GM23248 (cell line): ENCODE results near the gene RASD2. TPM values are rescaled to one million over a fixed set of nuclear protein-coding genes. Genes with fewer than 3 reads are reported as not detected.
A peak's percentile ranks its signal among the peaks of the same experiment; 100 is the strongest.

Experiments
- DNase-seq: peaks from one replicate; pipeline ENCODE4 v3.0.0-alpha.2; 2015
- H2AFZ ChIP-seq: fragments of 200-600 bp; sonication (generic); 2 replicates; pipeline ENCODE4 v1.6.1; 2016; ENCODE audit warnings: antibody characterized with exemption
- H3F3A ChIP-seq: fragments of 200-600 bp; sonication (generic); 2 replicates; pipeline ENCODE4 v1.6.1; 2016; ENCODE audit warnings: mild to moderate bottlenecking, antibody characterized with exemption, mixed run types; ENCODE audit not compliant: insufficient read depth
- H3K27ac ChIP-seq: fragments of 200-600 bp; sonication (generic); 2 replicates; pipeline ENCODE4 v1.5.1; 2016; ENCODE audit warnings: mild to moderate bottlenecking
- H3K27me3 ChIP-seq: fragments of 200-600 bp; sonication (generic); replicated peaks from 2 replicates; pipeline ENCODE4 v1.6.1; 2016; ENCODE audit warnings: mild to moderate bottlenecking; ENCODE audit not compliant: insufficient read depth
- H3K36me3 ChIP-seq: fragments of 200-600 bp; sonication (generic); 2 replicates; pipeline ENCODE4 v1.6.1; 2016; ENCODE audit warnings: low read depth, mild to moderate bottlenecking
- H3K4me1 ChIP-seq: fragments of 200-600 bp; sonication (generic); 2 replicates; pipeline ENCODE4 v1.6.1; 2016; ENCODE audit warnings: mild to moderate bottlenecking; ENCODE audit not compliant: insufficient read depth
- H3K4me2 ChIP-seq: fragments of 200-600 bp; sonication (generic); one replicate; pipeline ENCODE4 v1.6.1; 2016; ENCODE audit warnings: mild to moderate bottlenecking; ENCODE audit not compliant: unreplicated experiment
- H3K4me3 ChIP-seq: fragments of 200-600 bp; sonication (generic); 2 replicates; pipeline ENCODE4 v1.5.1; 2016; ENCODE audit warnings: mild to moderate bottlenecking
- H3K79me2 ChIP-seq: fragments of 200-600 bp; sonication (generic); 2 replicates; pipeline ENCODE4 v1.6.1; 2016; ENCODE audit warnings: mild to moderate bottlenecking; ENCODE audit not compliant: insufficient read depth
- H3K9ac ChIP-seq: fragments of 200-600 bp; sonication (generic); 2 replicates; pipeline ENCODE4 v1.6.1; 2016; ENCODE audit warnings: mild to moderate bottlenecking
- H3K9me2 ChIP-seq: fragments of 200-600 bp; sonication (generic); 2 replicates; pipeline ENCODE4 v1.6.1; 2016; ENCODE audit warnings: mixed run types, mild to moderate bottlenecking, moderate library complexity; ENCODE audit not compliant: insufficient read depth
- H3K9me3 ChIP-seq: fragments of 200-600 bp; sonication (generic); one replicate; pipeline ENCODE4 v1.6.1; 2017; ENCODE audit warnings: low read depth
- H4K20me1 ChIP-seq: fragments of 200-600 bp; sonication (generic); 2 replicates; pipeline ENCODE4 v1.6.0; 2016; ENCODE audit not compliant: insufficient read depth
- EZH2 ChIP-seq: fragments of 200-600 bp; sonication (generic); IDR thresholded peaks from 2 replicates; pipeline ENCODE4 v1.6.1; 2018; ENCODE audit warnings: antibody characterized with exemption, mild to moderate bottlenecking; ENCODE audit not compliant: insufficient read depth, poor library complexity, severe bottlenecking
- EZH2phosphoT487 ChIP-seq: fragments of 200-600 bp; sonication (generic); IDR thresholded peaks from 2 replicates; pipeline ENCODE4 v1.6.1; 2018; ENCODE audit warnings: antibody characterized with exemption, moderate library complexity, mild to moderate bottlenecking, low read depth; ENCODE audit not compliant: insufficient read depth
- WGBS, 2 experiments: methylation state at CpG; one replicate each; pipeline ENCODE4 v1.1.6; 2015 to 2017; ENCODE audit warnings: low lambda C conversion rate in 2 of 2, low coverage in 1 of 2; ENCODE audit errors: missing lambda C conversion rate in 2 of 2; 5-methylcytosine and 5-hydroxymethylcytosine counted together
- in situ Hi-C: fragments of 300-500 bp; cut with MboI; formaldehyde crosslinking; loops from 2 replicates; pipeline ENCODE4 v1.15.0; 2020
- polyA plus RNA-seq: library from polyadenylated mRNA; unstranded; fragments of >200 nt; fragmentation: Nextera tagmentation; extraction: Ambion mirVana; gene quantifications from 2 replicates; pipeline ENCODE4 v1.2.1, GENCODE V29; 2016
- total RNA-seq: library from RNA; depleted of rRNA; stranded (reverse); fragments of >200 nt; shearing (Covaris generic); gene quantifications from 2 replicates; pipeline ENCODE4 v1.2.3, GENCODE V29; 2014

The RASD2 gene
- total and polyA plus RNA-seq, 2 experiments from 2014 or later = 0.76 to 1.5 TPM

GRCh38 chr22:35593071-35593890, 52.6 kb downstream of the RASD2 start:
- 40 to 54% methylated on average over 3 of the region's 3 CpGs for WGBS, 2 experiments
- H3K4me1 ChIP-seq = peaks cover 20% of the 10 kb centered on the region
- H3K9me3 ChIP-seq = no peaks in the 10 kb centered on the region
- H3K79me2 ChIP-seq = no peaks in the 10 kb centered on the region
- H3K27me3 ChIP-seq = no peaks in the 10 kb centered on the region
- H3K27ac ChIP-seq = no peak overlapping the region
- no peaks in the 10 kb centered on the region for H3K36me3 ChIP-seq
- TF ChIP-seq EZH2phosphoT487 (no peak), EZH2 (no peak)
- in situ Hi-C loops = no loop called here
- no peaks in the 10 kb centered on the region for H3K9me2 ChIP-seq
- no peaks in the 10 kb centered on the region for H4K20me1 ChIP-seq
- H3F3A ChIP-seq = peaks cover 17% of the 10 kb centered on the region
- no peak overlapping the region for H3K4me3 ChIP-seq
- no peak overlapping the region for H3K9ac ChIP-seq
- no peak overlapping the region for H3K4me2 ChIP-seq
- no peak for DNase-seq
- H2AFZ ChIP-seq = peak overlapping the region; percentile 76

GRCh38 chr22:35593891-35594470, 53.4 kb downstream of the RASD2 start:
- DNase-seq = no peak
- H3K4me2 ChIP-seq = no peak overlapping the region
- H3K9me2 ChIP-seq = no peaks in the 10 kb centered on the region
- H3K36me3 ChIP-seq = no peaks in the 10 kb centered on the region
- H3K4me3 ChIP-seq = no peak overlapping the region
- peaks cover 13% of the 10 kb centered on the region for H3K4me1 ChIP-seq
- TF ChIP-seq EZH2phosphoT487 (no peak), EZH2 (no peak)
- 83 to 84% methylated on average over 14 of the region's 14 CpGs for WGBS, 2 experiments
- peaks cover 10% of the 10 kb centered on the region for H3F3A ChIP-seq
- in situ Hi-C loops = no loop called here
- no peaks in the 10 kb centered on the region for H3K79me2 ChIP-seq
- H3K9ac ChIP-seq = no peak overlapping the region
- no peaks in the 10 kb centered on the region for H3K9me3 ChIP-seq
- H4K20me1 ChIP-seq = no peaks in the 10 kb centered on the region
- H2AFZ ChIP-seq = no peak overlapping the region
- no peaks in the 10 kb centered on the region for H3K27me3 ChIP-seq
- no peak overlapping the region for H3K27ac ChIP-seq

- Histone ChIP-seq H3K9ac (no peak overlapping the region), H2AFZ (no peak overlapping the region), H3K9me3 (no peaks in the 10 kb centered on the region), H4K20me1 (no peaks in the 10 kb centered on the region), H3K4me2 (no peak overlapping the region), H3K36me3 (no peaks in the 10 kb centered on the region), H3K27me3 (no peaks in the 10 kb centered on the region), H3K27ac (no peak overlapping the region), H3K79me2 (no peaks in the 10 kb centered on the region), H3K4me3 (no peak overlapping the region), H3K9me2 (no peaks in the 10 kb centered on the region), H3F3A (peaks cover 8% of the 10 kb centered on the region), H3K4me1 (peaks cover 9% of the 10 kb centered on the region; the same call in 1 of the 2 replicates)
- DNase-seq = no peak
- in situ Hi-C loops = no loop called here
- no peak for TF ChIP-seq EZH2
- no peak for TF ChIP-seq EZH2phosphoT487
- 85 to 93% methylated on average over 5 of the region's 5 CpGs for WGBS, 2 experiments
Observed at GRCh38 chr22:35594686-35595085, 54.1 kb downstream of the RASD2 start.

- no peaks in the 10 kb centered on the region for H3K27me3 ChIP-seq
- no peaks in the 10 kb centered on the region for H3K9me3 ChIP-seq
- 54 to 61% methylated on average over 7 of the region's 7 CpGs for whole genome bisulfite sequencing, 2 experiments
- no peak for DNase-seq
- no peak for TF ChIP-seq EZH2phosphoT487
- TF ChIP-seq EZH2 = no peak
- H4K20me1 ChIP-seq = no peaks in the 10 kb centered on the region
- H3K27ac ChIP-seq = no peak overlapping the region
- H3F3A ChIP-seq = peaks cover 10% of the 10 kb centered on the region
- H3K9me2 ChIP-seq = no peaks in the 10 kb centered on the region
- H3K4me1 ChIP-seq = 0 out of 2 replicates have a peak, but pooled peaks cover 6% of the 10 kb centered on the region
- H3K9ac ChIP-seq = no peak overlapping the region
- H3K4me2 ChIP-seq = no peak overlapping the region
- in situ Hi-C loops = no loop called here
- no peak overlapping the region for H3K4me3 ChIP-seq
- H2AFZ ChIP-seq = no peak overlapping the region
- no peaks in the 10 kb centered on the region for H3K79me2 ChIP-seq
- H3K36me3 ChIP-seq = no peaks in the 10 kb centered on the region
Observed at GRCh38 chr22:35596821-35597220, 56.2 kb downstream of the RASD2 start.
